Inferior parietal cortex (tissue), 1 donor: Measurements from ENCODE around the gene HDHD2.
A peak's percentile ranks its signal among the peaks of the same experiment; 100 is the strongest.

Source experiments
- DNase-seq: peaks from one replicate; pipeline ENCODE4 v3.0.0-alpha.2; 2016; ENCODE audit errors: extremely low spot score

Gene HDHD2

DNA sequence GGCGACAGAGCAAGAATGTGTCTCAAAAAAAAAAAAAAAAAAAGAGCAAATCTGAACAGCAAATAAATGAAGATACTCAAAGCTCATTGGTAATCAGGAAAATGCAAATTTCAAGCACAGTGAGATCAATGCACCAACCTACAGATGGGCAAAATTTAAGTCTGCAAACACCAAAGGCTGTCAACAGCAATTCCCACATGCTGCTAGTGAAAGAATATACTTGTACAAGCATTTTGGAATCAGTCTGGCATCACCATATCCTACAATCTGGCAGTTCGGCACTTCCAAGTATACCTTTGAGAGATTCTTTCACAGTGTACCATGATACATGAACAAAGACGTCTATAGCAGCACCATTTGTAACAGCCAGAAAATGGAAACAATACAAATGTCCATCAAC is 4.1 kb downstream of the HDHD2 start:
- DNase-seq: no peak

DNA sequence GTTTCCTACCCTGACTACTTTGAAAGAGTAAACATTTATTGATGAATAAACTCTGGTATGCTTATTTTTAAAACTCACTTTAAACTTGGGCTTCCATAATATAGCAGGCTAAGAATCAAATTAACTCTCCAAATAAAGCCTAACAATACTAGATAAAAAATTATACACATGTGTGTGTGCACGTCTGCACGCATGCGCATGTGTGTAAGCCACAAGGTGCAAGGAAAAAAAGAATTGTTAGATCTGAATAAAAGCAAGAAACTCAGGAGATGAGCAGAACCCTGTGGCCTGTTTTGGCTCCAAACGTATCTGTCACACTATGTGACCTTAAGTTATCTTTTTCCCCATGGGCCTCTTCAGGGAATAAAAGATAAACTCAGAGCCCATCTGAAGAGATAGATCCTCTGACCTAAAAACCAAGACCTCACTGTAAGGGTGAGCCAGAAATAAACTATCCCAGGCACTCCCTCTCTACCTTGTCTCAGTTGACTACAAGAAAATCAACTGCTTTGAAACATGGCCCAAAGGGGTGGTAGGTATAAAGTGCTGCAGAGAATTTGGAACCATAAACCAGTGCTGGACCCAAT is 6.3 kb downstream of the HDHD2 start:
- no peak for DNase-seq

DNA sequence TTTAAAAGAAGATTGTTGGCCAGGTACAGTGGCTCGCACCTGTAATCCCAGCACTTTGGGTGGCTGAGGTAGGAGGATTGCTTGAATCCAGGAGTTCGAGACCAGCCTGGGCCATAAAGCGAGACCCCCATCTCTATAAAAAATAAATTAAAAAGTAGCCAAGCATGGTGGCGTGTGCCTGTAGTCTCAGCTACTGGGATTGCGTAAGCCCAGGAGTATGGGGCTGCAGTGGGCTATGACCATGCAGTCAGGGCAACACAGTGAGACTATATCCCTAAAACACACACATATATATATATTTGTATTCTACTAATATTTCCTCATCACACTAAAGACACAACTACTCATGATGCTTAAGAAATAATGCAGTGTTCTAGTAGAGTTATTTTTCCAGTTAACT is 7.1 kb downstream of the HDHD2 start:
- no peak for DNase-seq

DNA sequence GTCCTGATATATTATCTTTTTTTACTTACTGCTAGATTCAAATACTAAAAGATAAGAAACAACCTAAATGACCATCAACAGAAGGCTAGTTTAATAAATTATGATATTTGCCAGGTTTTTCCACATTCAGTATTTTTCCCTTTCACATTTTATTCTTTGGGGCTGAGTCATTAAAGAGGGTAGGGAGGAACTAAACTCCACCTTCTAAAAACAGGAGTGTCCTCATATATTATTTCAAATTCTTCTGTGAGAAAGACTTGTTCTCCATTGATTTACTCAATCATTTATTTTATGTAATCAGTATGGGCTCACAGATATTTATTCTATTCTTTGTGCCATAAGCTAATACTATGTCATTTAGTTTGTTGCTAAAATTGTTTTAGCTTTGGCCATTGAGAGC is 9.0 kb downstream of the HDHD2 start:
- DNase-seq: no peak

DNA sequence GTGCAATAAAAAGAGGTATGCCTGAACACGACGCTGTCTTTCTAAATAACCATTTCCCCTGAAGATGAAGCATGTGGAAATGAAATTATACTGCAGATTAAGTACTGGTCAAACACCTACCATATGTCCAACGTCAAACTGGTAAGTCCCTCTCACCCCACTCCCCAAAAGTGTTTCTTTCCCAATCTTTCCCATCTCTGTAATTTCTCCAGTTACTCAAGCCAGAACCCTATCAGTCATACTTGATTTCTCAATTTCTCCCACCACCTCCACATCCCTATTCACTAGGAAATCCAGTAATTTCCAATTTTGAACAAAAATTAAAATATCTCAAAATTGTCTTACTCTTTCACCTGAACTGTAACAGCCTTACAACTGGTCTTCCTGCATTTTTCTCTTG is 29.2 kb downstream of the HDHD2 start:
- no peak for DNase-seq

DNA sequence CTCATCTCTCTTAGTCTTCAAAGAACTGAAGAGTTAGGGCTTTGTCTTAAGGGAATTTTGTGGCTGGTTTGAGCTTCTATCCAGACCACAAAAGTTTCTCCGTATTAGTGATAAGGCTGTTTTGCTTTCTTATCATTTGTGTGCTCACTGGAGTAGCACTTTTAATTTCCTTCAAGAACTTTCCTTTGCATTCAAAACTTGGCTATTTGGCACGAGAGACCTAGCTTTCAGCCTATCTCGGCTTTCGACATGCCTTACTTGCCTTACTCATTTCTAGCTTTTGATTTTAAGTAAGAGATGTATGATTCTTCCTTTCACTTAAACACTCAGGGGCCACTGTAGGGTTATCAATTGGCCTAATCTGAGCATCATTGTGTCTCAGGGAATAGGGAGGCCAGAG is 29.9 kb downstream of the HDHD2 start:
- no peak for DNase-seq

DNA sequence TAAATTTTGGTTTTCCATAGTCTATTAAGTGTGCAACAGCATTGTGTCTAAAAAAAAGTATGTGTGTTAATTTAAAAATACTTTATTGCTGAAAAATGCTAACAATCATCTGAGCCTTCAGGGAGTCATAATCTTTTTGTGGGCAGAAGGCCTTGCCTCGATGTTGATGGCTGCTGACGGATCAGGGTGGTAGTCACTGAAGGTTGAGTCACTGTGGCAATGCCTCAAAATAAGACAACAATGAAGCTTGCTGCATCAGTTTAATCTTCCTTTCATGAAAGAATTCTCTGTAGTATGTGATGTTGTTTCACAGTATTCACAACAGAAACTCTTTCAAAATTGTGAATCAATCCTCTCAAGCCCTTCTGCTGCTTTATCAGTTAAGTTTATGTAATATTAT is 31.3 kb downstream of the HDHD2 start:
- no peak for DNase-seq

DNA sequence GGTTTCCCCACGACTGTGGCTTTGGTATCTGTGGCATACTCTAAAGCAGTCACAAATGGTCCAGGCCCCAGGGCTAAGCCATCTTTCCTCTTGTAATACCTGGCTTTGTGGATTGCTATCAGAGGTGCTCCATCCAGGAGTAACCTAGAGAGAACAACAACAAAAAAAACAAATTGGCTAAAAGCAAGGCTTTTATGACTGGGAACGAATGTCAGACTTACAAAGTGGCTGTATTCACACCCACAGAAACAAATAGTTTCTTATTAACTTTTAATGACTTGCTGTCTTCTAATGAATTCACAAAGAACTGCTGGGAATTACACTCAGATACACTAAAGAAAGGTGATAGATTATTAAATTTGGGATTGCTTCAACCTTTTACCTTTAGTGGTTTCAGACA is 35.1 kb downstream of the HDHD2 start:
- no peak for DNase-seq

DNA sequence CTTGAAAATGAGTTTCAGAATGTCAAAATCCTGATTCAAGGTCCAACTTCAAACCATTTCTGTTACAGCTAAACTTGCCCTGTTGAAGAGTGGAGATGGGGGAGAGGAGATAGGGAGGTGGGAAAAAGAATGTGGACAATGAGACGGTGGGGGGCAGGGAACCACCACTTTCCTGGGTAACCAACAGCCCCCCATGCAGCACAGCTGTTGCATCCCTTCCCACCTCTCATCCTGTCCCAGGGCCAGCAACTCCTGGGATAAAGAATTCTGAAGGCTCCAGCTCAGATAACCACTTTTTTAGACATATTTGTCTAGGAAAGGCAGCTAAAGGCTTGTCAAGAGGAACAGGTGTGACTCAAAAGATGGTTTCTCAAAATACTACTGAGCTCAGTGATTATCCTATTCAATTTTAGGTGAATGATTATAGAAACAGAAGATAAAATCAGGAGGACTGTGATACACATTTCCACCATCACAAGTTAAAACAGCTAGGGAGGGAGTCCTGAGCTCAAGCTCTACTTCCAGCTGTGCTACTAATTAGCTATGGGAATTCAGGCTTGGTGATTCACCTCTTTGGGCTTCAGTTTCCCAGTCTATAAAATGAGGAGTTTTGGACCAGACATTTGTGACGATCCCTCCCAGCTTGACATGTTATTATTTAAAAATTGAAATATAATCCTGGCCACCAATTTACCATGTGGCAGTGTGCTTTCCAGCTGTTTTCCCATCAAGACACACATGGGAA is 36.3 kb downstream of the HDHD2 start:
- DNase-seq: no peak

DNA sequence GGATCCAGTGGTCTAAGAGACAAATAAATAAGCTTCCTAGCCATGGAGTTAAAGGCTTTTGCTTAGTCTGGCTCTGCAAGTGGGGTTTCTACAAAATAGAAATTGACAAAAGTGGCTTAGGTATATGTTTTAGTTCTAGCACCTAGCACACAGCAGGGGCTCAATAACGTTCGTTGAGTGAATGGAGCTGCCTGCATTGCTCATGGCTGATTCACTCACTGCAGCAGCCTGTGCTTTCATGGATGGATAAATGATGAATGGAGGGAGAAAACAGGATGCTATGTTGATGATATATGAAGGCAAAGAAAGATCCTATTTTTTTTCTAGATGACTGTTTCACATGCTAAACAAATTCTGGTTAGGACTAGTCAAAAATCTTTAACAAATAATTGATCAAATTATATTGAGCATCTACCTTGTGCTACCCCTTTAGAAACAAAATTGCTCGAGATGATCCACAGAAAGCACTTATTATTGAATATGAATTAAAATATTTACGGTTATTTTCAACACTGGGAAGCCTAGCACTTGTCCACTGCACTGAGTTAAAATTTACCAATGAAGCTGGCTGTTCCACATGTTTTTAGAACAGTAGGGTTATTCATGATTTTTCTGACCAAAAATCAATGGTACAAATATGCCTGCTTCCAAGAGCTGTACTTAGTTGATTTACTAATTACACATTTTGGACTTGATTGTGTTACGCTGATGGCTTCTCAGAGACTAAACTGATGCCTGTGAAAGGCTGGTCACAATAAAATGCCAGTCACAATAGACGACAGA is 39.6 kb downstream of the HDHD2 start:
- DNase-seq: no peak

DNA sequence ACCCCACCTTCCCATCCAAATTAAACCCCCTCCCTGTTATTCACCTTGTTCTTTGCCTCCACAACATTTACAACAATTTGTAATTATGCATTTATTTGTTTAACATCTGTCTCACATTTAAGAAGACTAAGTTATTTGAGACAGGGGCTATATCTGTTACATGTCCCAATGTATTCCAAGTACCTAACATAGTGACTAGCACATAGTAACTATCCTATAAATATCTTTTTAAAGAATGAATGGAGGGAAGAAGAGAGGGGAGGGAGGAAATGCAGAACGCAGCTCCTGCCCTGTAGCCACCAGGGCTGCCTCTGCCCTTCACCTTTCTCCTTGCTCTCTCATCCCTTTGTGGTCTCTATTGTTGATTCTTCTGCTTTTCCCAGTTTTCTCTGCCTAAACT is 40.6 kb downstream of the HDHD2 start:
- no peak for DNase-seq

DNA sequence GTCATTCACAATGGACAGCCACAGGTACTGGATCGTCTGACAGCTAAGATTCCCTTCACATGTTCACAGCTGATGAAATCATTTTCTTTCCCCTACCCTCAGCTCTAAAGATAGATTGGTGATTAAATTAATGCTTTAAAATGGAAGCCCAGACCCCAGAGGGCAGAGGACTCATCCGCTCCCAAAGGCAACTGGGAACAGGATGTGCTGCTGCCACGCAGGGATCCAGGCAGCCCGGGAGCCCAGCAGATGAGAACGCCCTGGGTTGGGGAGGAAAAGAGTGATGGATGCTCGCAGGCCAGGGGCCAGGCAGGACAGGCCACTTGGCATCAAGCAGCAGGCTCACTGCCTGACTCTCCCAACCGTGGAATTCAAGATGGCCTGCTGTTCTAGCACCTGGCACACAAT is 41.3 kb downstream of the HDHD2 start:
- DNase-seq: no peak

DNA sequence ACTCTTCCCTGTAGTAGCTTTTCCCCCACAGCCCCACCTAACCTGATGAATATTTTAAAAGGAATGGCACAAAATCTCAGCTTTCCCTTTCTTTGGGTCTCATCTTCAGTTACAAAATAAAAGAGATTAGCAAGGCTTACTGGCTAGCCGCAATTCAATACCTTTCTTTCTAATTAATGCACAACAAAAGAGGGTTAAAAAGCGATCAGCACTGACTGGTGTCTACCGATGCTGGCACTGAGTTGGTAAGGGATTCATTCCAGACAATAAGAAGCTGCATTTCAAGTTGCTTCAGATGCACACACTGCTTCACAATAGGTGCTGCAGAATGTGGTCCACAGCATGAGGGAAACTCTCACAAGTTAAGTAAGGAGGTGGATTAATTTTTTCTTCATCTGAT is 41.9 kb downstream of the HDHD2 start:
- DNase-seq: no peak

DNA sequence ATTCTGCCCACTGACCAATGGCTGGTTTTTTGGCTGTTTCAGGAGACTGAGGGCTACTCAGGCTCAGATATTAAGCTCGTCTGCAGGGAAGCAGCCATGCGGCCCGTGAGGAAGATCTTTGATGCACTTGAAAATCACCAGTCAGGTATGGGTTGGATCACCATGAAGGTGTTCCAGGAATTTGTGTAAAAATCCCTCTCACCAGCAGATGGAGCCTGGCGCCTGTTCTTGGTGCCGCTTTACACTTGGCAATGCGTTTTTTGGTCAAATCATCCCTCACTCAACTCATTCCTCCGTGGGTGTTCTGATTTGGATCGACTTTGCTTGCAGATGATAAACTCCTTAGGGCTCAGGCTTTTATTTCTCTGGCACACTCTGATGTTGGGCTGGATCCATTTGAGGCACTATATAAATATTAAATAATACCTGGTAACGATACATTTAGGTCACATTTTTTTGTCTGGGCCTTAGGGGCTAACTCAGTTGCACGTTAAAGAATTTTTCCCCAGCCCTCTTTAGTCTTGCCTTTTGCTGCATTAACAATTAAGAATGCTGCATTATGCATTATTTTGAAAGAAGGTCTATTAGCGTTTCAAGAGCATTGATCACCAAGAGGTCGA is 50.0 kb downstream of the HDHD2 start:
- peak; percentile 82 for DNase-seq

DNA sequence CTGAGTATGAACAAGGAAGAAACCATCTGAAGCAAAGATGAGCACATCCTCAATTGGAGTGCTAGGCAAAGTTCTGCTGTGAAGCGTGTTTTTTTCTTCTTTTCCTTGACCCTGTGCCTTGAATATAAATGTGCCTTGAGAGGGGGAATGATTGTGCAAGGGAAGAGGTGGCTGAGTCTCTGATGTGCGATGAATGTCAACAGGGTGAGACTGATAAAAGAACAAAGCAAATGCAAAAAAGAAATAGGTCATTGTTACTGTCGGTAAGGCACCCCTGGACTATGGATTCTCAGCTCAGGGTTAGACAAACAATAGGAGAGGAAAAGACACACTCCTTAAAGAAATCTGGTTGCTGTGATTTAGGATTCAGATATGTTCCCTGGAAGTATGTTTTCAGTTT is 54.5 kb downstream of the HDHD2 start:
- no peak for DNase-seq

DNA sequence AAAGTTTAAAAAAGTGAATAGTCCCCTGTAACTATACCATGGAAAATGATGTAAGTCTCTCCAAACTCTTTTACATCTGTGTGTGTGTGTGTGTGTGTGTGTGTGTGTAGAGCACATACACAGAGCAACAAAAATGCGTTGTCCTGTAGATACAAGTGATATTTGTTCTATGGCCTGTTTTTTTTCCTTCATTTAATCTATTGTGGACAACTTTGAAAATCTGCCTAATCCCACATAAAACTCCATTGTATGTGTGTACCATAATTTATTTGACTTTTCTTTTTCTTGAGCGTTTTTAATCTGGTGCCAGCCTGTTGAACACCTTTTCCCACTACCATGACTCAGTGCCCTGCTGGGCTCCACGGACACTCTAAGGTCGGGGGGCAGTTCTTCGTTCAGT is 62.6 kb downstream of the HDHD2 start:
- DNase-seq: no peak

DNA sequence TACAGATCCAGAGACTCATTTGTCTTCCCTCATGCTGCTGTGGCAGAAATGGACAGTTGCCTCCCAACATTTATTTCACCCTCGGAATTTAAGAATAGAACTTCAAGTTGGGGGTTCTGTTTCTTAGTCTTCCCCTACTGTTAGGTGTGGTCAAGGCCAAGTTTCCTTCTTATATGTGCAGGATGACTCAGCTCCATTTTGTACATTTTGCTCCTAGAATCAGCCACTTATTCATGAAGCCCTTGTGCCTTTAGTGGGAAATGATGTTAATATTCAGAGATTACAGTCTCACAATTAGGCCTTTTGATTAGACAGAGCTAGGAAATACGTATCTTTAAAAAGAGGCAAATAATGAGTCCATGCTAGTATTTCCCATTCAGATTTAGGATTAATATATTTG is 68.7 kb downstream of the HDHD2 start:
- DNase-seq: no peak

DNA sequence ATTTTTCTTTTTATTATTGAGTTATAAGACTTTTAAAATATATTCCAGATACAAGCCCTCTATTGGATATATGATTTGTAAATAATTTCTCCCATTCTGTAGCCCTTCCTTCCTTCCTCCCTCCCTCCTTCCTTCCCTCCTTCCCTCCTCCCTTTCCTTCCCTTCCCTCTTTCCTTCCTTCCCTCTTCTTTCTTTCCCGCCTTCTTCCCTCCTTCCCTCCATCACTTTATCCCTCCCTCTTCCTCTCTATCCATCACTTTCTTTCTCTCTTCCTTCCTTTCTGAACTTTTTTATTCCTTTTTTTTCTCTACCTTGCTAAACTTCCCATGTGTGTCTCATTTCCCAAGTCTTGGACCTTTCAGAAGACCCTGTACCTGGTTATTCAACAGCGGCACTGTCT is 69.4 kb downstream of the HDHD2 start:
- no peak for DNase-seq

DNA sequence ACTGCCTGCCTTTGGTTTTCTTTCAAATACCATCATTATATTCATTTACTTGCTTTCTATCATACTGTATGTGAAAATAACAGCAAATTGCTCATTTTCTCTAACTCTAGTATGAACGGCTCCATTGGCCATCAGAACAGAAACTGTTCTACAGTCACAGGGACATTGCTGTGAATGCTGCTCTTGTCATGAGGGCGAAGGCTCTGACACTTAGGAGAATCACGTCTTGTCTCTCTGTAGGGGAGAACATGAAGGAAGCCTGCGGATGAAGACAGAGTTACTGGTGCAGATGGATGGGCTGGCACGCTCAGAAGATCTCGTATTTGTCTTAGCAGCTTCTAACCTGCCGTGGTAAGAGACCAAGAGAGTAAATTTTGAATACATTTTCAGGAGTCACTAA is 73.2 kb downstream of the HDHD2 start:
- peak; percentile 7 for DNase-seq

DNA sequence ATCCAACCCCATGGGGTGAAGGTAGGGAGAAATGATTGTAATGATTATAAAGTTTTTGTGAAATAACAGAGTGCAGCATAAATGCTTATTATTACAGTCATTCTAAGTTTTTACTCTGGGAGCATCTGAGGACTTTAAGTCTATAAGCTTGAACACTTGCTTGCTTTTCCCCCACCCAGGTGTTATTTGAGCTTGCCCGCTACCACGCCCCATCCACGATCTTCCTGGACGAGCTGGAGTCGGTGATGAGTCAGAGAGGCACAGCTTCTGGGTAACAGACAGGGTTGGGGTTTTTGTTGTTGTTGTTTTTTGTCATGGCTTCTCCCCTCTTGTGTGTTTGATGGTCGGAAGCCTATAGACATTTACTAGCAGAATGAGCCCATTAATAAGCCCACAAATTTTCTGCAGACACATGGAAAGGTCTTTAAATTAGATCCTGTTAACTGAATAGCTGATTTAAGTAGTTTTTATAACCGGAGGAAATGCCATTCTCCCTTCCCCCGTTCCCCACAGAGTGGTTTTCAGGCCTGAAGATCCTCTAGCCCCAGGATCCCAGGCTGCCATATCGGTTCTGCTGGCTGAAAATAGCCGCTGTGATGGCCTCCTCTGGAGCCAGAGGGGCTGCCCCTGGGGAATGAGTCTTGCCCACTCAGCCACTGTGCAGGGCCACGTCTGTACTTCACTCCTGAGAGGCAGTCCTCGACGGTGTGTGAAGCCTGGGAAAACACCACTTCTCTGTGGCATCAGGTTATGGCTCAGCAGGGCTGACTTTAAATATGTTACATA is 75.0 kb downstream of the HDHD2 start:
- DNase-seq: no peak

DNA sequence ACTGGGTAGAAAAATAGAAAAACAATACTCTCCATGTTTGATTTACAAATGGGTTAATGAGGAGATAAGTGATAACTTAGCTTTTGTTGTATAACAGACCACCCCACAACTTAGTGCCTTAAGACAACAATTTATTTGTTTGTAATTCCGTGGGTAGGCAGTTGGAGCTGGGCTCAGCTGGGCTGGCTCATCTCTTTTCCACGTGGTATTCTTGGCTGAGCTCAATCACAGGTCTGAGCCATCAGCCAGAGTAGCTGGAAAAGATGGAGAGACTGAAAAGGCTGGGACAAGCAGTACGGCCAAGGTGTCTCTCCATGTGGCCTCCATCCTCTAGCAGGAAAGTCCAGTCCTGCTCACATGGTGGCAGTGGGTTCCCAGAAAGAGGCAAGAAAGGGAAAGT is 82.7 kb downstream of the HDHD2 start:
- DNase-seq: no peak

DNA sequence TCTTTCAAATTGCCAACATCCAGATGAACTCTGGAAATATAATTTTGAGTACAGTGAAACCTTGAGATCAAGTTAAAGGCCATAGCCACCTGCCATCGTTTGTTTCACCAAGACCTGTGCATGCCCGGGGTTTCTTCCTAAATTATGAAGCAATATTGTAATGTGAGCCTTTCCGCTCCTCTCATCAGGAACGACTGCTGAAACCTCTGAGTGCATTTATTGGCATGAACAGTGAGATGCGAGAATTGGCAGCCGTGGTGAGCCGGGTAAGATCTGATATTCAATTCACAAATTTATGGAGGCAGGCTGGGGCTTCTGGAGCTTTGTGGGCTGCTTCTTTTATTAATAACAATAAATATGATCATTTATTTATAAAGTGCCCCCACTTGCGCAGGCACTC is 87.2 kb downstream of the HDHD2 start:
- DNase-seq: no peak
